ENCODE results near the gene LRP8. TPM values are rescaled to one million over a fixed set of nuclear protein-coding genes. Genes with fewer than 3 reads are reported as not detected.

The LRP8 gene
- total and polyA plus RNA-seq, 9 of the 15 experiments (the other 6 are each of a cell fraction or from before 2014, with no cell fraction given), result 7.1 to 56.1 (median 31.3) TPM

DNA sequence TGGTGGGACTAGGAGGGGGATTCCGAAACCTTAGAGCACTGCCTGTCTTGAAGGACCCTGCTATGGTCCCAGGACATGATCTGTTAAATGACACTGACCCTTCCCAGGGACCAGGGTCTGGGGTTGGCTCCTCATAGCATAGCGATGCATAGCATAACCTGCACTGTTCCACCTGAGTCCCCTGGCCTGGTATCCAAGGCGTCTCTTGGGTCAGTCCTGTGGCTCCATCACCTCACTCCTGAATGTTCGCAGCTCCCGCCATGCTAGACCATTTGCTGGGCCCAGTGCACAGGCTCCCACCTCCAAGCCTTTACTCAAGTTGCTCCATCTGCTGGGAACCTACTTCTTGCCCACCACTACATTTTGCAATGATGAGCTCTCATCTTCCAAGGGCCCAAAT is 50.5 kb downstream of the LRP8 start:
- Histone ChIP-seq H3K4me3 (no peak overlapping the region), H3K4me2 (ENCODE audit: insufficient read depth, low read length) (no peak overlapping the region), H3K27me3 (ENCODE audit: control insufficient read depth in 2 of 2, insufficient read depth in 2 of 2, low read length in 2 of 2) (no peaks in the 10 kb centered on the region), H3K79me2 (ENCODE audit: control insufficient read depth, insufficient read depth, low read length) (no peaks in the 10 kb centered on the region), H3K9me1 (ENCODE audit: control insufficient read depth, insufficient read depth, low read length) (peaks cover 3% of the 10 kb centered on the region), H3K4me1 (replicated peaks in 1 of 2; ENCODE audit: control insufficient read depth in 2 of 2, insufficient read depth in 2 of 2, low read length in 2 of 2) (peaks cover 6% of the 10 kb centered on the region in 2 experiments; a peak in 2 of 5 replicates), H2AFZ (ENCODE audit: low read depth, low read length) (no peak overlapping the region), H4K20me1 (replicated peaks; ENCODE audit: control insufficient read depth, insufficient read depth, low read length) (peaks cover 14% of the 10 kb centered on the region; the same call in 1 of the 2 replicates), H3K9ac (ENCODE audit: insufficient read depth in 1 of 2, low read depth in 2 of 2, low read length in 2 of 2) (no peak overlapping the region), H3K36me3 (ENCODE audit: control insufficient read depth, insufficient read depth, low read length) (peaks cover 91% of the 10 kb centered on the region), H3K9me3 (replicated peaks; ENCODE audit: control insufficient read depth, insufficient read depth, low read depth, low read length) (no peaks in the 10 kb centered on the region), H3K27ac (ENCODE audit: extremely low read depth, low read depth, low read length) (no peak overlapping the region)
- ChIA-PET POLR2A (no interaction called here), CTCF (ENCODE audit: low intra/inter-chr PET ratio) (interaction anchor here (1.0 to 5.9 kb wide), 3 partner anchors 9 to 127 kb away, joined by 4 to 123 read pairs (median 5); no protein-coding TSS in a partner anchor)
- DNase-seq (ENCODE audit: extremely low read depth in 1 of 4, low spot score in 3 of 4) (no peak), ATAC-seq (no peak), FAIRE-seq (no peak)
- no TSS peak for BruUV-seq (replicated peaks)
- in situ Hi-C loops (cut with MboI), result loop anchor here (5.0 kb wide), 1 partner anchor 115 kb away; no protein-coding TSS in a partner anchor
- intact Hi-C loops (cut with micrococcal nuclease), result no loop called here
- 97% methylated on average over 5 of the region's 5 CpGs for WGBS (ENCODE audit: insufficient coverage, low coverage, missing lambda C conversion rate)
- TF ChIP-seq, protein P1, sequence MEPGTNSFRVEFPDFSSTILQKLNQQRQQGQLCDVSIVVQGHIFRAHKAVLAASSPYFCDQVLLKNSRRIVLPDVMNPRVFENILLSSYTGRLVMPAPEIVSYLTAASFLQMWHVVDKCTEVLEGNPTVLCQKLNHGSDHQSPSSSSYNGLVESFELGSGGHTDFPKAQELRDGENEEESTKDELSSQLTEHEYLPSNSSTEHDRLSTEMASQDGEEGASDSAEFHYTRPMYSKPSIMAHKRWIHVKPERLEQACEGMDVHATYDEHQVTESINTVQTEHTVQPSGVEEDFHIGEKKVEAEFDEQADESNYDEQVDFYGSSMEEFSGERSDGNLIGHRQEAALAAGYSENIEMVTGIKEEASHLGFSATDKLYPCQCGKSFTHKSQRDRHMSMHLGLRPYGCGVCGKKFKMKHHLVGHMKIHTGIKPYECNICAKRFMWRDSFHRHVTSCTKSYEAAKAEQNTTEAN (CRISPR knock-in tag; IDR thresholded peaks at IDR 0.05), result no peak
- TF ChIP-seq TRIM24 (IDR thresholded peaks at IDR 0.05), result no peak
- no peak for TF ChIP-seq ZZZ3 (IDR thresholded peaks at IDR 0.05)
- TF ChIP-seq, protein P2, sequence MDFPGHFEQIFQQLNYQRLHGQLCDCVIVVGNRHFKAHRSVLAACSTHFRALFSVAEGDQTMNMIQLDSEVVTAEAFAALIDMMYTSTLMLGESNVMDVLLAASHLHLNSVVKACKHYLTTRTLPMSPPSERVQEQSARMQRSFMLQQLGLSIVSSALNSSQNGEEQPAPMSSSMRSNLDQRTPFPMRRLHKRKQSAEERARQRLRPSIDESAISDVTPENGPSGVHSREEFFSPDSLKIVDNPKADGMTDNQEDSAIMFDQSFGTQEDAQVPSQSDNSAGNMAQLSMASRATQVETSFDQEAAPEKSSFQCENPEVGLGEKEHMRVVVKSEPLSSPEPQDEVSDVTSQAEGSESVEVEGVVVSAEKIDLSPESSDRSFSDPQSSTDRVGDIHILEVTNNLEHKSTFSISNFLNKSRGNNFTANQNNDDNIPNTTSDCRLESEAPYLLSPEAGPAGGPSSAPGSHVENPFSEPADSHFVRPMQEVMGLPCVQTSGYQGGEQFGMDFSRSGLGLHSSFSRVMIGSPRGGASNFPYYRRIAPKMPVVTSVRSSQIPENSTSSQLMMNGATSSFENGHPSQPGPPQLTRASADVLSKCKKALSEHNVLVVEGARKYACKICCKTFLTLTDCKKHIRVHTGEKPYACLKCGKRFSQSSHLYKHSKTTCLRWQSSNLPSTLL (IDR thresholded peaks at IDR 0.05), result no peak
- no peak for TF ChIP-seq ZNF217 (CRISPR knock-in tag; IDR thresholded peaks at IDR 0.05)
- TF ChIP-seq ZFP30 (CRISPR knock-in tag; IDR thresholded peaks at IDR 0.05; ENCODE audit: borderline replicate concordance), result no peak
- TF ChIP-seq SMARCC2 (IDR thresholded peaks at IDR 0.05; ENCODE audit: low read depth), result no peak
- no peak for TF ChIP-seq SMAD2 (IDR thresholded peaks at IDR 0.05; ENCODE audit: low read depth, low read length)
- TF ChIP-seq, protein P3, sequence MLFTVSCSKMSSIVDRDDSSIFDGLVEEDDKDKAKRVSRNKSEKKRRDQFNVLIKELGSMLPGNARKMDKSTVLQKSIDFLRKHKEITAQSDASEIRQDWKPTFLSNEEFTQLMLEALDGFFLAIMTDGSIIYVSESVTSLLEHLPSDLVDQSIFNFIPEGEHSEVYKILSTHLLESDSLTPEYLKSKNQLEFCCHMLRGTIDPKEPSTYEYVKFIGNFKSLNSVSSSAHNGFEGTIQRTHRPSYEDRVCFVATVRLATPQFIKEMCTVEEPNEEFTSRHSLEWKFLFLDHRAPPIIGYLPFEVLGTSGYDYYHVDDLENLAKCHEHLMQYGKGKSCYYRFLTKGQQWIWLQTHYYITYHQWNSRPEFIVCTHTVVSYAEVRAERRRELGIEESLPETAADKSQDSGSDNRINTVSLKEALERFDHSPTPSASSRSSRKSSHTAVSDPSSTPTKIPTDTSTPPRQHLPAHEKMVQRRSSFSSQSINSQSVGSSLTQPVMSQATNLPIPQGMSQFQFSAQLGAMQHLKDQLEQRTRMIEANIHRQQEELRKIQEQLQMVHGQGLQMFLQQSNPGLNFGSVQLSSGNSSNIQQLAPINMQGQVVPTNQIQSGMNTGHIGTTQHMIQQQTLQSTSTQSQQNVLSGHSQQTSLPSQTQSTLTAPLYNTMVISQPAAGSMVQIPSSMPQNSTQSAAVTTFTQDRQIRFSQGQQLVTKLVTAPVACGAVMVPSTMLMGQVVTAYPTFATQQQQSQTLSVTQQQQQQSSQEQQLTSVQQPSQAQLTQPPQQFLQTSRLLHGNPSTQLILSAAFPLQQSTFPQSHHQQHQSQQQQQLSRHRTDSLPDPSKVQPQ (CRISPR knock-in tag; IDR thresholded peaks at IDR 0.05; ENCODE audit: borderline replicate concordance), result no peak
- TF ChIP-seq EP300 (IDR thresholded peaks at IDR 0.05; ENCODE audit: low read length), result no peak
- TF ChIP-seq ETV6 (IDR thresholded peaks at IDR 0.05; ENCODE audit: borderline replicate concordance in 1 of 2, low read depth in 2 of 2, low read length in 1 of 2), result no peak
- no peak for TF ChIP-seq ETV6 (CRISPR knock-in tag; IDR thresholded peaks at IDR 0.05; ENCODE audit: borderline replicate concordance)
- no peak for TF ChIP-seq OTX1 (CRISPR knock-in tag; IDR thresholded peaks at IDR 0.05)
- no peak for TF ChIP-seq ZKSCAN3 (CRISPR knock-in tag; IDR thresholded peaks at IDR 0.05)
- TF ChIP-seq ZNF445 (CRISPR knock-in tag; IDR thresholded peaks at IDR 0.05; ENCODE audit: low read depth), result no peak
- TF ChIP-seq ZNF384 (IDR thresholded peaks at IDR 0.05; ENCODE audit: low read depth, low read length), result no peak

Data from K562 (cell line).